Stimulated activated CD4-positive, alpha-beta T cell treated with anti-CD3 and anti-CD28 coated beads, Interleukin-1b, Interleukin-23, amount 100 ng/mL, for 4 hours (primary cell): ENCODE data around the gene PATZ1.
A peak's percentile ranks its signal among the peaks of the same experiment; 100 is the strongest.
"Not testable (repeated sequence)": the region's sequence is repeated elsewhere in the genome, so short reads cannot be mapped to it uniquely, and the experiment has no call there.

Experiments
- DNase-seq, 2 donors: peaks; one replicate each; pipeline ENCODE4 v3.0.0-alpha.2; 2020; ENCODE audit warnings: low read depth in 2 of 2

PATZ1 gene

GRCh38 chr22:31346255-31346732 lies at the start of gene PATZ1:
PATZ1 (minus strand) TSS chr22:31346346; CDS start chr22:31345602, 744 bp downstream.
- DNase-seq, result peak in 1 of 2 donors; percentile 57

GRCh38 chr22:31394326-31394725 lies 48.2 kb upstream of the PATZ1 start:
- no peak for DNase-seq

- DNase-seq, result no peak
Measured at GRCh38 chr22:31393893-31394292, 47.7 kb upstream of the PATZ1 start.

- DNase-seq, result not testable (repeated sequence)
Measured at GRCh38 chr22:31378651-31379050, 32.5 kb upstream of the PATZ1 start.

GRCh38 chr22:31378123-31378522 lies 32.0 kb upstream of the PATZ1 start:
- DNase-seq, result no peak

GRCh38 chr22:31377612-31378011 lies 31.5 kb upstream of the PATZ1 start:
- no peak for DNase-seq

GRCh38 chr22:31367426-31367825 lies 21.3 kb upstream of the PATZ1 start:
- DNase-seq, result no peak

GRCh38 chr22:31363885-31364465 lies 17.8 kb upstream of the PATZ1 start:
- DNase-seq, result no peak

- no peak for DNase-seq
Measured at GRCh38 chr22:31361743-31362142, 15.6 kb upstream of the PATZ1 start.

- DNase-seq, result no peak
Measured at GRCh38 chr22:31360029-31360428, 13.9 kb upstream of the PATZ1 start.

- DNase-seq, result no peak
Measured at GRCh38 chr22:31354515-31354914, 8.4 kb upstream of the PATZ1 start.

- no peak for DNase-seq
Measured at GRCh38 chr22:31350410-31350863, 4.3 kb upstream of the PATZ1 start.

- DNase-seq, result no peak
Measured at GRCh38 chr22:31349960-31350359, 3.8 kb upstream of the PATZ1 start.

- no peak for DNase-seq
Measured at GRCh38 chr22:31348766-31349165, 2.6 kb upstream of the PATZ1 start.

GRCh38 chr22:31348009-31348337 lies 1.8 kb upstream of the PATZ1 start:
- DNase-seq, result not testable (repeated sequence)

GRCh38 chr22:31347251-31348008 lies 1.3 kb upstream of the PATZ1 start:
- peak; percentile 37 to 55 for DNase-seq

- DNase-seq, result peak in 1 of 2 donors; percentile 43
Measured at GRCh38 chr22:31346733-31347250, 646 bp upstream of the PATZ1 start.

GRCh38 chr22:31345331-31346254 lies 553 bp downstream of the PATZ1 start:
- DNase-seq, result peak; percentile 85

GRCh38 chr22:31344578-31345330 lies 1.4 kb downstream of the PATZ1 start:
- peak; percentile 18 to 19 for DNase-seq

- DNase-seq, result no peak
Measured at GRCh38 chr22:31344256-31344577, 1.9 kb downstream of the PATZ1 start.
